ENCODE data around the gene TIAM2.

- TF ChIP-seq POLR2A (IDR thresholded peaks at IDR 0.05; ENCODE audit: low read length) (no peak), GATA1 (IDR thresholded peaks at IDR 0.05; ENCODE audit: low read depth, low read length) (no peak)
These were observed 195.6 kb downstream of the TIAM2 start for GRCh38 chr6:155190677-155191076.

All from erythroblast (primary cell).